ENCODE results near the gene FCGR2B. TPM values are rescaled to one million over a fixed set of nuclear protein-coding genes. Genes with fewer than 3 reads are reported as not detected.

FCGR2B gene
- total RNA-seq, 1 experiment from 2014 or later, result 0.11 TPM

GRCh38 chr1:161681879-161682278, 18.9 kb downstream of the FCGR2B start (continued):
- TF ChIP-seq ZMAT4 (CRISPR knock-in tag; IDR thresholded peaks at IDR 0.05) (no peak), MAX (CRISPR knock-in tag; IDR thresholded peaks at IDR 0.05) (no peak), FOXP1 (CRISPR knock-in tag; IDR thresholded peaks at IDR 0.05; ENCODE audit: borderline replicate concordance) (no peak), TEAD1 (CRISPR knock-in tag; IDR thresholded peaks at IDR 0.05) (no peak), KAT7 (CRISPR knock-in tag; IDR thresholded peaks at IDR 0.05; ENCODE audit: borderline replicate concordance) (no peak)

GRCh38 chr1:161688946-161689345, 26.0 kb downstream of the FCGR2B start:
- no peak overlapping the region for H3K27ac Mint-ChIP-seq
- ATAC-seq, result no peak
- H3K9me3 Mint-ChIP-seq, result no peaks in the 10 kb centered on the region
- ChIA-PET CTCF (no interaction called here), POLR2A (no interaction called here)
- H3K27me3 Mint-ChIP-seq (ENCODE audit: low read depth), result peaks cover 5% of the 10 kb centered on the region
- no peak for TF ChIP-seq PRRX2 (CRISPR knock-in tag; IDR thresholded peaks at IDR 0.05)
- no peak for TF ChIP-seq PREB (CRISPR knock-in tag; IDR thresholded peaks at IDR 0.05; ENCODE audit: borderline replicate concordance)
- TF ChIP-seq PRDM15 (CRISPR knock-in tag; IDR thresholded peaks at IDR 0.05), result no peak
- no peak for TF ChIP-seq E2F5 (CRISPR knock-in tag; IDR thresholded peaks at IDR 0.05)
- TF ChIP-seq ESRRA (CRISPR knock-in tag; IDR thresholded peaks at IDR 0.05; ENCODE audit: borderline replicate concordance), result no peak
- TF ChIP-seq MYBL2 (CRISPR knock-in tag; IDR thresholded peaks at IDR 0.05), result no peak
- no peaks in the 10 kb centered on the region for H3K36me3 Mint-ChIP-seq
- no peaks in the 10 kb centered on the region for H3K4me1 Mint-ChIP-seq
- DNase-seq (ENCODE audit: low spot score), result no peak
- no peak overlapping the region for H3K4me3 Mint-ChIP-seq

GRCh38 chr1:161691846-161692245, 28.9 kb downstream of the FCGR2B start:
- Mint-ChIP-seq H3K36me3 (no peaks in the 10 kb centered on the region), H3K9me3 (no peaks in the 10 kb centered on the region), H3K4me3 (no peak overlapping the region), H3K4me1 (no peaks in the 10 kb centered on the region), H3K27me3 (ENCODE audit: low read depth) (peaks cover 17% of the 10 kb centered on the region), H3K27ac (no peak overlapping the region)
- ATAC-seq, result no peak
- ChIA-PET CTCF (no interaction called here), POLR2A (no interaction called here)
- DNase-seq (ENCODE audit: low spot score), result no peak
- TF ChIP-seq E2F4 (CRISPR knock-in tag; IDR thresholded peaks at IDR 0.05; ENCODE audit: borderline replicate concordance, low read depth), result no peak
- TF ChIP-seq NFYB (CRISPR knock-in tag; conservative IDR thresholded peaks at IDR 0.05; ENCODE audit: low read depth), result no peak
- TF ChIP-seq EMX1 (CRISPR knock-in tag; IDR thresholded peaks at IDR 0.05), result no peak
- TF ChIP-seq CREB1 (CRISPR knock-in tag; IDR thresholded peaks at IDR 0.05), result no peak
- no peak for TF ChIP-seq ZMAT4 (CRISPR knock-in tag; IDR thresholded peaks at IDR 0.05)
- no peak for TF ChIP-seq E2F5 (CRISPR knock-in tag; IDR thresholded peaks at IDR 0.05)
- TF ChIP-seq NFE2L1 (CRISPR knock-in tag; IDR thresholded peaks at IDR 0.05), result no peak
- TF ChIP-seq TEAD4 (CRISPR knock-in tag; IDR thresholded peaks at IDR 0.05), result no peak
- no peak for TF ChIP-seq IRF1 (CRISPR knock-in tag; IDR thresholded peaks at IDR 0.05)
- no peak for TF ChIP-seq GRHL2 (CRISPR knock-in tag; IDR thresholded peaks at IDR 0.05; ENCODE audit: insufficient replicate concordance, severe bottlenecking)
- no peak for TF ChIP-seq SMAD4 (CRISPR knock-in tag; IDR thresholded peaks at IDR 0.05)
- no peak for TF ChIP-seq ZSCAN18 (CRISPR knock-in tag; IDR thresholded peaks at IDR 0.05)
- TF ChIP-seq GABPB1 (CRISPR knock-in tag; IDR thresholded peaks at IDR 0.05), result no peak

All from WTC11 (cell line).